OCI-LY3 (cell line): ENCODE data around the gene FBXL20.
"Not testable (repeated sequence)": the region's sequence is repeated elsewhere in the genome, so short reads cannot be mapped to it uniquely, and the experiment has no call there.

ENCODE experiments used
- H2AFZ ChIP-seq: fragments of 200-600, 300-600 bp; shearing (Covaris generic); 2 replicates; pipeline ENCODE4 v1.6.0; 2014; ENCODE audit warnings: antibody characterized with exemption, low read depth, low read length
- H3K27ac ChIP-seq: fragments of 200-600, 300-600 bp; sonication (generic); 2 replicates; pipeline ENCODE4 v1.5.1; 2014; ENCODE audit warnings: mild to moderate bottlenecking, low read length, moderate library complexity, mixed read lengths
- H3K27me3 ChIP-seq: fragments of 200-600, 300-600 bp; sonication (generic); 2 replicates; pipeline ENCODE4 v1.6.1; 2014; ENCODE audit warnings: low read depth, low read length, mixed read lengths
- H3K36me3 ChIP-seq: fragments of 200-600, 300-600 bp; sonication (generic); replicated peaks from 2 replicates; pipeline ENCODE3; 2014; ENCODE audit warnings: low read depth, low read length, mixed read lengths
- H3K4me1 ChIP-seq: fragments of 300-600, 200-600 bp; sonication (generic); 2 replicates; pipeline ENCODE4 v1.6.1; 2014; ENCODE audit warnings: low read length, mixed read lengths
- H3K4me2 ChIP-seq: fragments of 200-600, 300-600 bp; sonication (generic); 2 replicates; pipeline ENCODE4 v1.6.1; 2014; ENCODE audit warnings: low read length, mixed read lengths
- H3K4me3 ChIP-seq: fragments of 300-600, 200-600 bp; sonication (generic); 2 replicates; pipeline ENCODE4 v1.5.1; 2014; ENCODE audit warnings: antibody characterized with exemption, mild to moderate bottlenecking, low read length, moderate library complexity
- H3K79me2 ChIP-seq: fragments of 300-600, 200-600 bp; shearing (Covaris generic); 2 replicates; pipeline ENCODE4 v1.6.1; 2014; ENCODE audit warnings: mild to moderate bottlenecking, low read length, mixed read lengths
- H3K9ac ChIP-seq: fragments of 300-600, 200-600 bp; shearing (Covaris generic); 2 replicates; pipeline ENCODE4 v1.6.0; 2014; ENCODE audit warnings: mild to moderate bottlenecking, low read length, moderate library complexity
- H3K9me3 ChIP-seq: fragments of 200-600, 300-600 bp; shearing (Covaris generic); 2 replicates; pipeline ENCODE4 v1.6.1; 2014; ENCODE audit warnings: low read length, mixed read lengths; ENCODE audit not compliant: insufficient read depth
- H4K20me1 ChIP-seq: fragments of 200-600, 300-600 bp; sonication (generic); 2 replicates; pipeline ENCODE4 v1.6.1; 2016; ENCODE audit warnings: low read length, mixed read lengths; ENCODE audit not compliant: insufficient read depth
- CTCF ChIP-seq: fragments of 200-600, 300-600 bp; sonication (generic); IDR thresholded peaks from 2 replicates; pipeline ENCODE4 v1.5.1; 2014; ENCODE audit warnings: antibody characterized with exemption, low read length, low read depth
- EZH2phosphoT487 ChIP-seq: fragments of 200-600 bp; shearing (Covaris generic); IDR thresholded peaks from 2 replicates; pipeline ENCODE4 v1.6.1; 2018; ENCODE audit warnings: antibody characterized with exemption, mixed run types, low read depth

Gene FBXL20

GRCh38 chr17:39283098-39283497 lies 118.3 kb downstream of the FBXL20 start:
- no peak overlapping the region for H3K9ac ChIP-seq
- no peaks in the 10 kb centered on the region for H3K27me3 ChIP-seq
- H3K4me2 ChIP-seq, result no peak overlapping the region
- no peaks in the 10 kb centered on the region for H3K79me2 ChIP-seq
- no peaks in the 10 kb centered on the region for H3K4me1 ChIP-seq
- no peak overlapping the region for H2AFZ ChIP-seq
- no peaks in the 10 kb centered on the region for H3K9me3 ChIP-seq
- TF ChIP-seq EZH2phosphoT487, result no peak
- TF ChIP-seq CTCF, result no peak
- H3K27ac ChIP-seq, result no peak overlapping the region
- no peaks in the 10 kb centered on the region for H3K36me3 ChIP-seq
- no peak overlapping the region for H3K4me3 ChIP-seq
- H4K20me1 ChIP-seq, result no peaks in the 10 kb centered on the region

GRCh38 chr17:39281806-39282205 lies 119.6 kb downstream of the FBXL20 start:
- Histone ChIP-seq H2AFZ (no peak overlapping the region), H3K36me3 (peaks cover 2% of the 10 kb centered on the region), H3K27ac (no peak overlapping the region), H3K9ac (no peak overlapping the region), H3K4me1 (peaks cover 6% of the 10 kb centered on the region), H3K4me3 (no peak overlapping the region), H3K9me3 (no peaks in the 10 kb centered on the region), H3K27me3 (no peaks in the 10 kb centered on the region), H3K4me2 (no peak overlapping the region), H4K20me1 (no peaks in the 10 kb centered on the region), H3K79me2 (no peaks in the 10 kb centered on the region)
- no peak for TF ChIP-seq CTCF
- no peak for TF ChIP-seq EZH2phosphoT487

GRCh38 chr17:39278246-39278645 lies 123.2 kb downstream of the FBXL20 start:
- not testable (repeated sequence) for H3K79me2 ChIP-seq, H3K4me2 ChIP-seq, H3K9me3 ChIP-seq, H3K27ac ChIP-seq, H3K36me3 ChIP-seq, H3K4me3 ChIP-seq, H3K27me3 ChIP-seq, H4K20me1 ChIP-seq, H3K4me1 ChIP-seq, H3K9ac ChIP-seq, H2AFZ ChIP-seq

GRCh38 chr17:39277110-39277509 lies 124.3 kb downstream of the FBXL20 start:
- no peak overlapping the region for H3K27ac ChIP-seq

More at GRCh38 chr17:39277110-39277509, 124.3 kb downstream of the FBXL20 start:
- no peaks in the 10 kb centered on the region for H4K20me1 ChIP-seq
- peaks cover 9% of the 10 kb centered on the region for H3K4me1 ChIP-seq
- H3K27me3 ChIP-seq, result no peaks in the 10 kb centered on the region
- H3K9ac ChIP-seq, result no peak overlapping the region
- H3K4me3 ChIP-seq, result no peak overlapping the region
- peak overlapping the region; percentile 41 for H3K4me2 ChIP-seq
- H3K9me3 ChIP-seq, result no peaks in the 10 kb centered on the region
- H2AFZ ChIP-seq, result no peak overlapping the region
- H3K79me2 ChIP-seq, result no peaks in the 10 kb centered on the region
- peaks cover 6% of the 10 kb centered on the region for H3K36me3 ChIP-seq
- TF ChIP-seq CTCF, result no peak
- TF ChIP-seq EZH2phosphoT487, result no peak
